Stimulated activated CD8-positive, alpha-beta memory T cell treated with anti-CD3 and anti-CD28 coated beads, Interleukin-12 subunit alpha, Interleukin-12 subunit beta, amount 100 ng/mL, for 24 hours (primary cell): ENCODE measurements around the gene ABHD12B.

ENCODE experiments used
- DNase-seq: peaks from one replicate; pipeline ENCODE4 v3.0.0-alpha.2; 2020; ENCODE audit errors: extremely low read depth

Gene ABHD12B

GRCh38 chr14:50871914-50872732 is at the start of gene ABHD12B:
Gene ABHD12B (plus strand): TSS chr14:50872053. CDS start chr14:50872175, 122 bp downstream.
- DNase-seq, result no peak

- DNase-seq, result no peak
These were observed 49.3 kb upstream of the ABHD12B start for GRCh38 chr14:50822501-50823042.

GRCh38 chr14:50823051-50823761 is 48.6 kb upstream of the ABHD12B start:
- no peak for DNase-seq

GRCh38 chr14:50823762-50824636 is 47.9 kb upstream of the ABHD12B start:
- DNase-seq, result no peak

GRCh38 chr14:50825307-50825706 is 46.5 kb upstream of the ABHD12B start:
- no peak for DNase-seq

- no peak for DNase-seq
These were observed 45.2 kb upstream of the ABHD12B start for GRCh38 chr14:50826681-50827080.

GRCh38 chr14:50828721-50829488 is 42.9 kb upstream of the ABHD12B start:
- no peak for DNase-seq

- DNase-seq, result no peak
These were observed 42.3 kb upstream of the ABHD12B start for GRCh38 chr14:50829489-50830043.

- peak; percentile 33 for DNase-seq
These were observed 41.6 kb upstream of the ABHD12B start for GRCh38 chr14:50830044-50830931.

GRCh38 chr14:50830932-50831725 is 40.7 kb upstream of the ABHD12B start, which contains the start of gene NIN:
Gene NIN (minus strand): TSS chr14:50831162. CDS start chr14:50822056, 9,106 bp downstream.
- peak; percentile 45 for DNase-seq

GRCh38 chr14:50831726-50832168 is 40.1 kb upstream of the ABHD12B start:
- no peak for DNase-seq

- no peak for DNase-seq
These were observed 38.8 kb upstream of the ABHD12B start for GRCh38 chr14:50832935-50833630.

- no peak for DNase-seq
These were observed 37.0 kb upstream of the ABHD12B start for GRCh38 chr14:50834802-50835276.

GRCh38 chr14:50835280-50835679 is 36.6 kb upstream of the ABHD12B start:
- no peak for DNase-seq

- DNase-seq, result no peak
These were observed 35.3 kb upstream of the ABHD12B start for GRCh38 chr14:50836515-50836914.

GRCh38 chr14:50837271-50837670 is 34.6 kb upstream of the ABHD12B start:
- DNase-seq, result no peak

GRCh38 chr14:50837850-50838470 is 33.9 kb upstream of the ABHD12B start:
- DNase-seq, result no peak
